SK-N-SH (cell line): Measurements from ENCODE around the gene DHX16. TPM values are rescaled to one million over a fixed set of nuclear protein-coding genes. Genes with fewer than 3 reads are reported as not detected.

ENCODE experiments used
- CTCF ChIA-PET: fragments of 300-600, 350-600 bp; formaldehyde crosslinking; extraction: SDS; loops from one replicate; lab custom pipeline; 2021; lab: Yijun Ruan, JAX
- POLR2A ChIA-PET: fragments of 350-600 bp; sonication (Branson Sonifier 250); formaldehyde crosslinking; extraction: SDS; loops from one replicate; lab custom pipeline; 2020; ENCODE audit warnings: antibody characterized with exemption, inconsistent platforms; lab: Yijun Ruan, JAX
- DNase-seq: peaks from one replicate; pipeline ENCODE4 v3.0.0; 2012
- H2AFZ ChIP-seq: fragments of 200-600 bp; sonication (generic); 2 replicates; pipeline ENCODE4 v1.8.1; 2016; ENCODE audit warnings: antibody characterized with exemption, mild to moderate bottlenecking, low read depth
- H3F3A ChIP-seq: fragments of 200-600 bp; sonication (generic); replicated peaks from 2 replicates; pipeline ENCODE3; 2016; ENCODE audit warnings: antibody characterized with exemption, mild to moderate bottlenecking; ENCODE audit not compliant: insufficient read depth
- H3K27ac ChIP-seq, 2 experiments: fragments of 200-500 bp in 1 of 2; fragments of 200-600 bp in 1 of 2; sonication (Bioruptor generic) in 1 of 2; sonication (generic), shearing (Covaris generic) in 1 of 2; 2 replicates each; pipeline versions ENCODE4 v1.5.1 to v1.6.1; 2014 to 2016; ENCODE audit warnings: low read depth in 2 of 2, inconsistent platforms in 1 of 2, low read length in 1 of 2, mild to moderate bottlenecking in 1 of 2, mixed read lengths in 1 of 2
- H3K27me3 ChIP-seq: fragments of 200-600 bp; sonication (generic), shearing (Covaris generic); 2 replicates; pipeline ENCODE4 v1.6.1; 2016; ENCODE audit warnings: mixed run types; ENCODE audit not compliant: insufficient read depth
- H3K36me3 ChIP-seq, 2 experiments: fragments of 200-500 bp in 1 of 2; fragments of 200-600 bp in 1 of 2; sonication (Bioruptor generic) in 1 of 2; sonication (generic) in 1 of 2; replicated peaks in 1 of 2; 2 replicates each; pipeline versions ENCODE3 to v1.5.1; 2014 to 2016; ENCODE audit warnings: low read length in 1 of 2, mild to moderate bottlenecking in 1 of 2; ENCODE audit not compliant: insufficient read depth in 2 of 2, control insufficient read depth in 1 of 2
- H3K4me1 ChIP-seq, 2 experiments: fragments of 200-500 bp in 1 of 2; fragments of 200-600 bp in 1 of 2; sonication (Bioruptor generic) in 1 of 2; sonication (generic), shearing (Covaris generic) in 1 of 2; 2 replicates each; pipeline versions ENCODE4 v1.5.1 to v1.6.1; 2014 to 2016; ENCODE audit warnings: low read depth in 1 of 2, low read length in 1 of 2, mixed run types in 1 of 2; ENCODE audit not compliant: insufficient read depth in 2 of 2, control insufficient read depth in 1 of 2
- H3K4me2 ChIP-seq: fragments of 200-600 bp; sonication (generic), shearing (Covaris generic); 2 replicates; pipeline ENCODE4 v1.6.1; 2017; ENCODE audit warnings: mixed run types
- H3K4me3 ChIP-seq, 2 experiments: fragments of 200-500 bp in 1 of 2; fragments of 200-600 bp in 1 of 2; sonication (Bioruptor generic) in 1 of 2; sonication (generic), shearing (Covaris generic) in 1 of 2; 2 replicates each; pipeline versions ENCODE4 v1.5.1 to v1.8.1; 2014 to 2016; ENCODE audit warnings: low read depth in 2 of 2, inconsistent platforms in 1 of 2, low read length in 1 of 2, mild to moderate bottlenecking in 1 of 2, mixed read lengths in 1 of 2, moderate library complexity in 1 of 2
- H3K79me2 ChIP-seq: fragments of 200-600 bp; sonication (generic); 2 replicates; pipeline ENCODE4 v1.8.1; 2017; ENCODE audit warnings: mild to moderate bottlenecking; ENCODE audit not compliant: insufficient read depth
- H3K9ac ChIP-seq: fragments of 200-600 bp; sonication (generic); 2 replicates; pipeline ENCODE4 v1.6.1; 2017; ENCODE audit warnings: mixed run types
- H3K9me2 ChIP-seq: fragments of 200-600 bp; sonication (generic); 2 replicates; pipeline ENCODE4 v1.6.1; 2017; ENCODE audit warnings: mixed run types
- H3K9me3 ChIP-seq: fragments of 200-600 bp; sonication (generic); 2 replicates; pipeline ENCODE4 v1.6.1; 2017; ENCODE audit warnings: mixed run types, mild to moderate bottlenecking, moderate library complexity
- H4K20me1 ChIP-seq: fragments of 200-600 bp; sonication (generic); 2 replicates; pipeline ENCODE4 v1.6.1; 2017; ENCODE audit warnings: mild to moderate bottlenecking, mixed run types; ENCODE audit not compliant: insufficient read depth
- CHD2 ChIP-seq: fragments of 150-350 bp; IDR thresholded peaks from 2 replicates; pipeline ENCODE4 v1.6.1; 2018; ENCODE audit warnings: low read length; ENCODE audit not compliant: partially characterized antibody
- FOSL2 ChIP-seq: IDR thresholded peaks from 2 replicates; pipeline ENCODE4 v1.4.0; 2012; ENCODE audit warnings: low read depth, mild to moderate bottlenecking, moderate library complexity, borderline replicate concordance
- FOXJ3 ChIP-seq: sonication (generic); formaldehyde crosslinking; IDR thresholded peaks from 2 replicates; pipeline ENCODE4 v1.5.1; 2020; ENCODE audit warnings: mild to moderate bottlenecking, missing genetic modification reagents
- FOXM1 ChIP-seq: IDR thresholded peaks from 2 replicates; pipeline ENCODE4 v1.4.0; 2012; ENCODE audit warnings: low read depth, mild to moderate bottlenecking
- GABPA ChIP-seq: IDR thresholded peaks from 2 replicates; pipeline ENCODE4 v1.4.0; 2012; ENCODE audit warnings: low read depth, mild to moderate bottlenecking
- JUND ChIP-seq: IDR thresholded peaks from 2 replicates; pipeline ENCODE4 v1.4.0; 2012
- MEF2A ChIP-seq: IDR thresholded peaks from 2 replicates; pipeline ENCODE4 v1.4.0; 2012; ENCODE audit warnings: low read depth, borderline replicate concordance
- MXI1 ChIP-seq: IDR thresholded peaks from 2 replicates; pipeline ENCODE4 v1.6.1; 2012; ENCODE audit warnings: mild to moderate bottlenecking, low read depth, low read length, improper control_type of control experiment
- NFIC ChIP-seq: IDR thresholded peaks from 2 replicates; pipeline ENCODE4 v1.4.0; 2012; ENCODE audit warnings: borderline replicate concordance
- POLR2AphosphoS5 ChIP-seq: IDR thresholded peaks from 2 replicates; pipeline ENCODE4 v1.6.1; 2012; ENCODE audit warnings: low read depth, low read length
- RAD21 ChIP-seq: IDR thresholded peaks from 2 replicates; pipeline ENCODE4 v1.6.1; 2012; ENCODE audit warnings: mild to moderate bottlenecking, low read length
- SIN3A ChIP-seq: IDR thresholded peaks from 2 replicates; pipeline ENCODE4 v1.6.1; 2012; ENCODE audit warnings: low read depth, mild to moderate bottlenecking, low read length, moderate library complexity, borderline replicate concordance
- SMC3 ChIP-seq: IDR thresholded peaks from 2 replicates; pipeline ENCODE4 v1.6.1; 2012; ENCODE audit warnings: low read depth, low read length, improper control_type of control experiment
- TAF1 ChIP-seq: IDR thresholded peaks from 2 replicates; pipeline ENCODE4 v1.6.1; 2012; ENCODE audit warnings: low read depth, mild to moderate bottlenecking, low read length, moderate library complexity, borderline replicate concordance
- TCF12 ChIP-seq: IDR thresholded peaks from 2 replicates; pipeline ENCODE4 v1.4.0; 2012
- YY1 ChIP-seq: IDR thresholded peaks from 2 replicates; pipeline ENCODE4 v1.4.0; 2012; ENCODE audit warnings: low read depth, mild to moderate bottlenecking
- WGBS: methylation state at CpG from one replicate; pipeline ENCODE4 v1.1.6; 2017; ENCODE audit warnings: low lambda C conversion rate; 5-methylcytosine and 5-hydroxymethylcytosine counted together
- polyA plus RNA-seq, 3 experiments: library from polyadenylated mRNA; depleted of rRNA; stranded (reverse); fragments of >200 nt; gene quantifications; 2 replicates each; pipeline ENCODE4 v1.2.3, GENCODE V29; 2012
- TF ChIP-seq, protein P1 (sequence below): IDR thresholded peaks from 2 replicates; pipeline ENCODE4 v1.4.0; 2012; ENCODE audit warnings: low read depth
- TF ChIP-seq, protein P2 (sequence below): fragments of 200-600 bp; sonication (generic); IDR thresholded peaks from 2 replicates; pipeline ENCODE4 v1.6.1; 2017; ENCODE audit warnings: antibody characterized with exemption, mild to moderate bottlenecking, moderate library complexity

Gene DHX16
- polyA plus RNA-seq, 1 of the 3 experiments (the other 2 are of a cell fraction): 59.8 TPM

DNA sequence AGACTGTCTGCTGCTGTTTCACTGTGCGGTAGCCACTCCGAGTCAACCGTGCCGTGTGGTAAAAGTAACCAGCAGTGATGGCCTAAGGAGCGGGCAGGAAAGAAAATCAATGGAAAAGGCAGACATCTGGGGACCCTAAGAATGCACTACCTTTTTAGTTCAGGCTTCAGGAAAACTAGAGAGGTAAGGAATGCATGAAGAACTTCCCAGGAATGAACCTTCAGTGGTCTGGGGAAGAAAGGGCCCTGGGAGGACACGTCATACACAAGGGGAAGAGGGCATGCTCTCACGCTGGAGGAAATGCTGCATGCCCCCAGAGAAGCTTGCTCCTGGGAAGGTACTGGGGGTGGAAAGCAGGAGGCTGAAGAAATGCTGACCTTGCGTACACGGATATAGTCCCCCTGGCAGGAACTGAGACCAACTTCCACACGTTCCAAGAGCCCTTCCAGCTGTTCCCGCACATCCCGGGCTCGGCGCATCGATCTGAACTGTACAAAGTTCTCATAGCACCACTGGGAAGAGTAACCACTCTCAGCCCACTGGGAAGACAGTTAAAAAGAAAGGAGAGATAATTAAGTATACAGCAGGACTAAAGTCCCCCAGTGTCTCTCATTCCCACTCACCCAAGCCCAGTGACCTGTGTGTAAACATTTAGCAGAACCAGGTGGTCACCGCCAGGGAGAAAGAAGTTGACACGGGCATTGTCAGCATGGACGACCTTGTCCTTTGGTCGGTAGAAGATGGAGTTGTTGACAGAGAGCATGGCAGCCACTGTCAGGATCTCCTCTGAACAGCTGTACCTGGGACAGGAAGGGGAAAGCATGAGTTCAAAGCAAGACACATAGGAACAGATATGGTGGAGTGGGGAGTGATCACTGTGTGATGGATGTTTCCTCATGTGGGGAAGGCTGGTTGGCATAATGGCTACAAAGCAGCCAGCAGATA lies 17.7 kb downstream of the DHX16 start:
- H4K20me1 ChIP-seq: no peaks in the 10 kb centered on the region
- no peaks in the 10 kb centered on the region for H3K9me2 ChIP-seq
- no peak for DNase-seq
- no peaks in the 10 kb centered on the region for H3K9me3 ChIP-seq
- no peaks in the 10 kb centered on the region; the same call in 1 of the 2 replicates for H3K79me2 ChIP-seq
- no peak overlapping the region for H3K27ac ChIP-seq
- no peak overlapping the region for H2AFZ ChIP-seq
- H3K36me3 ChIP-seq: peaks cover 34 to 56% of the 10 kb centered on the region in 2 experiments
- no peak overlapping the region for H3K9ac ChIP-seq
- H3F3A ChIP-seq: peaks cover 4% of the 10 kb centered on the region
- H3K4me1 ChIP-seq: no peaks in the 10 kb centered on the region
- TF ChIP-seq FOXJ3 (no peak), TCF12 (no peak), GABPA (no peak), SMC3 (no peak), POLR2AphosphoS5 (no peak), MEF2A (no peak), SIN3A (no peak), MXI1 (no peak), YY1 (no peak), TAF1 (no peak), NFIC (no peak), RAD21 (no peak), FOSL2 (no peak), CHD2 (no peak), JUND (no peak), FOXM1 (no peak)
- TF ChIP-seq, protein P1, sequence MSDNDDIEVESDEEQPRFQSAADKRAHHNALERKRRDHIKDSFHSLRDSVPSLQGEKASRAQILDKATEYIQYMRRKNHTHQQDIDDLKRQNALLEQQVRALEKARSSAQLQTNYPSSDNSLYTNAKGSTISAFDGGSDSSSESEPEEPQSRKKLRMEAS: no peak
- TF ChIP-seq, protein P2, sequence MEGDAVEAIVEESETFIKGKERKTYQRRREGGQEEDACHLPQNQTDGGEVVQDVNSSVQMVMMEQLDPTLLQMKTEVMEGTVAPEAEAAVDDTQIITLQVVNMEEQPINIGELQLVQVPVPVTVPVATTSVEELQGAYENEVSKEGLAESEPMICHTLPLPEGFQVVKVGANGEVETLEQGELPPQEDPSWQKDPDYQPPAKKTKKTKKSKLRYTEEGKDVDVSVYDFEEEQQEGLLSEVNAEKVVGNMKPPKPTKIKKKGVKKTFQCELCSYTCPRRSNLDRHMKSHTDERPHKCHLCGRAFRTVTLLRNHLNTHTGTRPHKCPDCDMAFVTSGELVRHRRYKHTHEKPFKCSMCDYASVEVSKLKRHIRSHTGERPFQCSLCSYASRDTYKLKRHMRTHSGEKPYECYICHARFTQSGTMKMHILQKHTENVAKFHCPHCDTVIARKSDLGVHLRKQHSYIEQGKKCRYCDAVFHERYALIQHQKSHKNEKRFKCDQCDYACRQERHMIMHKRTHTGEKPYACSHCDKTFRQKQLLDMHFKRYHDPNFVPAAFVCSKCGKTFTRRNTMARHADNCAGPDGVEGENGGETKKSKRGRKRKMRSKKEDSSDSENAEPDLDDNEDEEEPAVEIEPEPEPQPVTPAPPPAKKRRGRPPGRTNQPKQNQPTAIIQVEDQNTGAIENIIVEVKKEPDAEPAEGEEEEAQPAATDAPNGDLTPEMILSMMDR: no peak
- TF ChIP-seq, all 33 proteins: peak for 0
- H3K4me3 ChIP-seq: no peak overlapping the region
- CTCF ChIA-PET: interaction anchor here (1.2 to 2.0 kb wide), 2 partner anchors 24 to 68 kb away, joined by 3 to 7 read pairs; no protein-coding TSS in a partner anchor
- POLR2A ChIA-PET: no interaction called here
- WGBS: 94% methylated on average over 19 of the region's 19 CpGs
- H3K27me3 ChIP-seq: no peaks in the 10 kb centered on the region
- H3K4me2 ChIP-seq: no peak overlapping the region
